Thyroid gland (tissue), 4 donors: ENCODE data around the gene HINT3.

ENCODE experiments used
- CTCF ChIP-seq, 6 experiments: fragments of 200-600 bp in 3 of 6; fragments of 450-650 bp in 3 of 6; sonication (generic) in 3 of 6; IDR thresholded peaks; one replicate each; pipeline ENCODE4 v1.5.1; 2016 to 2019; ENCODE audit warnings: antibody characterized with exemption in 6 of 6, mild to moderate bottlenecking in 2 of 6, inconsistent platforms in 1 of 6, moderate library complexity in 1 of 6
- POLR2A ChIP-seq, 2 donors: fragments of 450-650 bp; IDR thresholded peaks; one replicate each; pipeline ENCODE4 v1.6.1; 2017; ENCODE audit warnings: antibody characterized with exemption in 2 of 2, mild to moderate bottlenecking in 2 of 2, moderate library complexity in 1 of 2

GRCh38 chr6:125962900-125963497 is 6.4 kb downstream of the HINT3 start:
- TF ChIP-seq CTCF (IDR thresholded peaks at IDR 0.05) (no peak), POLR2A (IDR thresholded peaks at IDR 0.05) (no peak)
